Panc1 (cell line): Measurements from ENCODE around the gene SORL1. TPM values are rescaled to one million over a fixed set of nuclear protein-coding genes. Genes with fewer than 3 reads are reported as not detected.

Experiments used
- ATAC-seq: fragments of 200-7000 bp; cut with Tn5 transposase; 2 replicates; pipeline ENCODE4 v1.9.1; 2020; ENCODE audit warnings: mild to moderate bottlenecking, moderate library complexity
- BruUV-seq: library from RNA; stranded (reverse); fragments of 400-500 nt; replicated peaks from 2 replicates; lab custom pipeline; 2021; lab: Mats Ljungman, UMichigan
- CTCF ChIA-PET: fragments of 300-600 bp; sonication (Branson Sonifier 250); formaldehyde crosslinking; loops from one replicate; lab custom pipeline; 2022; ENCODE audit warnings: antibody characterized with exemption; lab: Charles Lee
- POLR2A ChIA-PET: fragments of 300-600 bp; sonication (Branson Sonifier 250); formaldehyde crosslinking; loops from one replicate; lab custom pipeline; 2022; ENCODE audit warnings: antibody characterized with exemption; lab: Charles Lee
- DNase-seq: peaks from one replicate; pipeline ENCODE4 v3.0.0-alpha.2; 2010; ENCODE audit warnings: low read depth, low spot score
- H3K27ac ChIP-seq: 2 replicates; pipeline ENCODE4 v1.5.1; 2011; ENCODE audit warnings: mild to moderate bottlenecking, low read length, inconsistent platforms
- H3K27me3 ChIP-seq: fragments of 200-500 bp; sonication (Bioruptor generic); 2 replicates; pipeline ENCODE4 v1.6.0; 2014; ENCODE audit warnings: low read length, inconsistent platforms; ENCODE audit not compliant: control insufficient read depth, insufficient read depth
- H3K36me3 ChIP-seq: fragments of 200-500 bp; sonication (Bioruptor generic); 2 replicates; pipeline ENCODE4 v1.5.1; 2014; ENCODE audit warnings: inconsistent platforms, mild to moderate bottlenecking, low read length, moderate library complexity; ENCODE audit not compliant: control insufficient read depth, insufficient read depth
- H3K4me1 ChIP-seq: 2 replicates; pipeline ENCODE4 v1.5.1; 2011; ENCODE audit warnings: inconsistent platforms, mild to moderate bottlenecking, low read length, moderate library complexity; ENCODE audit not compliant: control insufficient read depth, insufficient read depth
- H3K4me3 ChIP-seq, 2 experiments: 2 replicates each; pipeline ENCODE4 v1.5.1; 2011 to 2012; ENCODE audit warnings: low read depth in 2 of 2, low read length in 2 of 2, mild to moderate bottlenecking in 2 of 2, inconsistent platforms in 1 of 2, moderate library complexity in 1 of 2
- H3K9me3 ChIP-seq: fragments of 200-500 bp; sonication (Bioruptor generic); 2 replicates; pipeline ENCODE4 v1.5.1; 2014; ENCODE audit warnings: low read depth, mild to moderate bottlenecking, inconsistent platforms, low read length, moderate library complexity; ENCODE audit not compliant: control insufficient read depth, insufficient read depth
- CTCF ChIP-seq: fragments of 450-650 bp; IDR thresholded peaks from 2 replicates; pipeline ENCODE4 v1.5.1; 2017; ENCODE audit warnings: mild to moderate bottlenecking
- POLR2AphosphoS5 ChIP-seq: IDR thresholded peaks from 2 replicates; pipeline ENCODE4 v1.6.1; 2012; ENCODE audit warnings: mild to moderate bottlenecking, low read depth, low read length, moderate library complexity
- SIN3A ChIP-seq: IDR thresholded peaks from 2 replicates; pipeline ENCODE4 v1.6.1; 2012; ENCODE audit warnings: low read depth, mild to moderate bottlenecking, low read length, moderate library complexity, borderline replicate concordance; ENCODE audit not compliant: insufficient read depth
- TCF7L2 ChIP-seq: IDR thresholded peaks from 2 replicates; pipeline ENCODE4 v1.6.1; 2011; ENCODE audit warnings: mild to moderate bottlenecking, low read depth, low read length, inconsistent platforms
- in situ Hi-C: cut with HindIII; loops from 2 replicates; pipeline ENCODE4 v1.10.0; 2016; ENCODE audit warnings: low sequenced_read_pairs, low pct_unique_long_range_greater_than_20kb
- intact Hi-C: fragments of 100-400 bp; cut with micrococcal nuclease; formaldehyde crosslinking; loops from one replicate; pipeline ENCODE4 v1.10.0; 2022; ENCODE audit not compliant: unreplicated experiment
- total RNA-seq: library from RNA; stranded (reverse); gene quantifications from one replicate; pipeline ENCODE4 v1.2.1, GENCODE V29; 2021; ENCODE audit not compliant: unreplicated experiment
- TF ChIP-seq, protein P1 (sequence below), 2 experiments: IDR thresholded peaks; 2 replicates each; pipeline ENCODE4 v1.6.1; 2011 to 2012; ENCODE audit warnings: low read depth in 2 of 2, control low read depth in 1 of 2, low read length in 1 of 2, mild to moderate bottlenecking in 1 of 2, moderate library complexity in 1 of 2; ENCODE audit not compliant: insufficient read depth in 1 of 2

The SORL1 gene
- total RNA-seq, 1 experiment from 2014 or later: 36.3 TPM

GRCh38 chr11:121521145-121522042 lies 69.3 kb downstream of the SORL1 start:
- no TSS peak for BruUV-seq
- Histone ChIP-seq H3K27me3 (no peaks in the 10 kb centered on the region), H3K36me3 (no peaks in the 10 kb centered on the region), H3K9me3 (peaks cover 12% of the 10 kb centered on the region; the same call in 1 of the 2 replicates), H3K27ac (no peak overlapping the region), H3K4me3 (no peak overlapping the region), H3K4me1 (no peaks in the 10 kb centered on the region)
- POLR2A ChIA-PET: no interaction called here
- ATAC-seq: no peak
- in situ Hi-C loops: no loop called here
- intact Hi-C loops: no loop called here
- no peak for DNase-seq
- CTCF ChIA-PET: no interaction called here
- TF ChIP-seq CTCF: no peak
- no peak for TF ChIP-seq SIN3A
- no peak for TF ChIP-seq POLR2AphosphoS5
- TF ChIP-seq, protein P1, sequence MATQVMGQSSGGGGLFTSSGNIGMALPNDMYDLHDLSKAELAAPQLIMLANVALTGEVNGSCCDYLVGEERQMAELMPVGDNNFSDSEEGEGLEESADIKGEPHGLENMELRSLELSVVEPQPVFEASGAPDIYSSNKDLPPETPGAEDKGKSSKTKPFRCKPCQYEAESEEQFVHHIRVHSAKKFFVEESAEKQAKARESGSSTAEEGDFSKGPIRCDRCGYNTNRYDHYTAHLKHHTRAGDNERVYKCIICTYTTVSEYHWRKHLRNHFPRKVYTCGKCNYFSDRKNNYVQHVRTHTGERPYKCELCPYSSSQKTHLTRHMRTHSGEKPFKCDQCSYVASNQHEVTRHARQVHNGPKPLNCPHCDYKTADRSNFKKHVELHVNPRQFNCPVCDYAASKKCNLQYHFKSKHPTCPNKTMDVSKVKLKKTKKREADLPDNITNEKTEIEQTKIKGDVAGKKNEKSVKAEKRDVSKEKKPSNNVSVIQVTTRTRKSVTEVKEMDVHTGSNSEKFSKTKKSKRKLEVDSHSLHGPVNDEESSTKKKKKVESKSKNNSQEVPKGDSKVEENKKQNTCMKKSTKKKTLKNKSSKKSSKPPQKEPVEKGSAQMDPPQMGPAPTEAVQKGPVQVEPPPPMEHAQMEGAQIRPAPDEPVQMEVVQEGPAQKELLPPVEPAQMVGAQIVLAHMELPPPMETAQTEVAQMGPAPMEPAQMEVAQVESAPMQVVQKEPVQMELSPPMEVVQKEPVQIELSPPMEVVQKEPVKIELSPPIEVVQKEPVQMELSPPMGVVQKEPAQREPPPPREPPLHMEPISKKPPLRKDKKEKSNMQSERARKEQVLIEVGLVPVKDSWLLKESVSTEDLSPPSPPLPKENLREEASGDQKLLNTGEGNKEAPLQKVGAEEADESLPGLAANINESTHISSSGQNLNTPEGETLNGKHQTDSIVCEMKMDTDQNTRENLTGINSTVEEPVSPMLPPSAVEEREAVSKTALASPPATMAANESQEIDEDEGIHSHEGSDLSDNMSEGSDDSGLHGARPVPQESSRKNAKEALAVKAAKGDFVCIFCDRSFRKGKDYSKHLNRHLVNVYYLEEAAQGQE (IDR thresholded peaks at IDR 0.05; ENCODE audit: insufficient read depth in 1 of 2, low read depth in 2 of 2, low read length in 1 of 2): no peak
- no peak for TF ChIP-seq TCF7L2

GRCh38 chr11:121522043-121522941 lies 70.2 kb downstream of the SORL1 start:
- TF ChIP-seq, protein P1 (IDR thresholded peaks at IDR 0.05; ENCODE audit: insufficient read depth in 1 of 2, low read depth in 2 of 2, low read length in 1 of 2): no peak
- no peak for TF ChIP-seq SIN3A
- TF ChIP-seq POLR2AphosphoS5: no peak
- TF ChIP-seq CTCF: no peak
- TF ChIP-seq TCF7L2: no peak
- no TSS peak for BruUV-seq
- H3K9me3 ChIP-seq: peaks cover 12% of the 10 kb centered on the region; the same call in 1 of the 2 replicates
- in situ Hi-C loops: no loop called here
- POLR2A ChIA-PET: no interaction called here
- no peaks in the 10 kb centered on the region for H3K27me3 ChIP-seq
- intact Hi-C loops: no loop called here
- H3K4me3 ChIP-seq: no peak overlapping the region
- CTCF ChIA-PET: no interaction called here
- no peaks in the 10 kb centered on the region for H3K4me1 ChIP-seq
- H3K36me3 ChIP-seq: no peaks in the 10 kb centered on the region
- H3K27ac ChIP-seq: no peak overlapping the region
- DNase-seq: no peak
- ATAC-seq: no peak
